Fibroblast of the aortic adventitia (primary cell): ENCODE data around the gene GPR31. TPM values are rescaled to one million over a fixed set of nuclear protein-coding genes. Genes with fewer than 3 reads are reported as not detected.

ENCODE experiments used
- DNase-seq: peaks from one replicate; pipeline ENCODE4 v3.0.0-alpha.2; 2010; ENCODE audit warnings: low read depth
- H3K4me3 ChIP-seq: 2 replicates; pipeline ENCODE4 v1.5.1; 2011; ENCODE audit warnings: low read depth, mild to moderate bottlenecking, control low read depth, low read length, moderate library complexity
- total RNA-seq: library from RNA; depleted of rRNA; stranded (reverse); fragments of >200 nt; gene quantifications from 2 replicates; pipeline ENCODE4 v1.2.3, GENCODE V29; 2012; ENCODE audit warnings: low replicate concordance
- TF ChIP-seq, protein P1 (sequence below): IDR thresholded peaks from 2 replicates; pipeline ENCODE4 v1.5.1; 2011; ENCODE audit warnings: mild to moderate bottlenecking, low read length, control low read depth, inconsistent platforms; ENCODE audit not compliant: insufficient read depth

The GPR31 gene
- total RNA-seq, 1 donor, result not detected

DNA sequence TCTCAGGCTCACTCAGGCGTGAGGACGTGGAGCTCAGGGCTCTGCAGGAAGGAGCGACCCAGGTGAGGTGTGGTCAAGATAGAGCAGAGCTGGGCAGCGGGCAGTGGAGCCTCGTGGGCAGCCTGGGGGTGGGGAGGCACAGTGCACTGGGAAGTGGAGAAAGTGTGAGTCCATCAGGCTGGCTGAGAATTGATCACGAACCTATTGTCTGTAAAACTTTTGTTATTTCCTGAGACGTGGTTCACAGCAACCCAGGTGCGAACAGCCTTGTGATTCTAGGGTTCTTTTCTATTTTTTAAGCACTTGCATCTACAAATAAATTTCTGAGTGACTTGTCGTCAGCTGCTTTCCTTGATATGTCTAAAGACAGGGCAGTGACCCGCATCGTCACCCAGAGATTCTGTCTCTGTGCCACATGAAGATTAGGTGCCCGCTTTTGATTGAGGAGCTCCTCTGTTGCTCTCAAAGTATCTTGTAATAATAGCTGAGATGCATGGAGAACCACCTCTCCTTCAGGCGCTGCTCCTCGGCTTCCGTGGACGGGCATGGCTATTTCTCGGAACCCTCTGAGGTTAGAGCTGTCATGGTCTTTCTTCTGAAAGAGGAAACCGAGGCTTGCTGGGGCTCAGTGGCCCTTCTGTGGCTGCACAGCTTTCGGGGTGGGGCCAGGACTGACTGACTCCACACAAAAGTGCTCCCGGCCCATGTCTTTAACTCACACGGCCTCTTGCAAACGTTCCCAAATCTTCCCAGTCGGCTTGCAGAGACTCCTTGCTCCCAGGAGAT, 35.5 kb downstream of the GPR31 start:
- TF ChIP-seq, protein P1, sequence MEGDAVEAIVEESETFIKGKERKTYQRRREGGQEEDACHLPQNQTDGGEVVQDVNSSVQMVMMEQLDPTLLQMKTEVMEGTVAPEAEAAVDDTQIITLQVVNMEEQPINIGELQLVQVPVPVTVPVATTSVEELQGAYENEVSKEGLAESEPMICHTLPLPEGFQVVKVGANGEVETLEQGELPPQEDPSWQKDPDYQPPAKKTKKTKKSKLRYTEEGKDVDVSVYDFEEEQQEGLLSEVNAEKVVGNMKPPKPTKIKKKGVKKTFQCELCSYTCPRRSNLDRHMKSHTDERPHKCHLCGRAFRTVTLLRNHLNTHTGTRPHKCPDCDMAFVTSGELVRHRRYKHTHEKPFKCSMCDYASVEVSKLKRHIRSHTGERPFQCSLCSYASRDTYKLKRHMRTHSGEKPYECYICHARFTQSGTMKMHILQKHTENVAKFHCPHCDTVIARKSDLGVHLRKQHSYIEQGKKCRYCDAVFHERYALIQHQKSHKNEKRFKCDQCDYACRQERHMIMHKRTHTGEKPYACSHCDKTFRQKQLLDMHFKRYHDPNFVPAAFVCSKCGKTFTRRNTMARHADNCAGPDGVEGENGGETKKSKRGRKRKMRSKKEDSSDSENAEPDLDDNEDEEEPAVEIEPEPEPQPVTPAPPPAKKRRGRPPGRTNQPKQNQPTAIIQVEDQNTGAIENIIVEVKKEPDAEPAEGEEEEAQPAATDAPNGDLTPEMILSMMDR, result no peak
- no peak for DNase-seq
- no peak overlapping the region for H3K4me3 ChIP-seq

DNA sequence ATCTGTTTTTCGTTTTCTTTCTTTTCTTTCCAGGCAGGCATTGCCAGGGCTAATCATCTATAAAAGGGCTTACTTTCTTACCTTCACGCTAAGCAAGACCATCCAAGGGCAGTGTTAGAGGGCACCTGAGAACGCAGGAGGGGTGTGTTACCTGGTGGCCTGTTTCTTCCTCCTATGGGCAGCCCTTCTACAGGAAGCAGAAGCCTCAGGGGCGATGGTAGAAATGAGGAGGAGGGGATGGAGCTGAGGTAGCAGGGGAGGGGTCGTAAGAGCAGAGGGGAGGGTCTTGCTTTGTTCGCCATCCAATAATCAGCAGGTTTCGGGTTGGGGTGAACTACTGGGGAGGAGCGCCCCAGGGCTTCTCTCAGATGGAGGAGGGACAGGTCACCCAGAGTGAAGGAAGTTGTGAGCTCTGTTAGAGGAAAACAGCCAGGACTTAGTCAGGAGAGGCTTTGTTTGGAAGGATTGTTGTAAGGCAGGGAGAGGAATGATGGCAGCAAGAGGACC, 36.4 kb downstream of the GPR31 start:
- H3K4me3 ChIP-seq, result no peak overlapping the region
- DNase-seq, result no peak
- TF ChIP-seq, protein P1, result no peak

DNA sequence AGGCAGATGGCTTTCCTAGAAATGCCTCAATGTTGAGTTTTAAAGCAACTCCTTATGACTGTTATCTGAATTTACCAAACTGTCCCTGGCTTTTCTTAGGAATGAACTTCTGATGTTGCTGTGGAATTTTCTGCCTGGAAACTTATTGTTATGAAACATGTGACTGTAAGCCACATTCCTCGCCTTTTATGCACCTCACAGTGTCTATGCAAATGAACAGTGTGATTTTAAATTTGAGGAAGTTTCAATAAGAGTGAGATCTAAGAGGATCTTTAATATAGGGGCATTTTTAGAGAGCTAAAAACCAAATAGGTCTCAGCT, 37.2 kb downstream of the GPR31 start:
- no peak overlapping the region for H3K4me3 ChIP-seq
- DNase-seq, result no peak
- TF ChIP-seq, protein P1, result no peak

DNA sequence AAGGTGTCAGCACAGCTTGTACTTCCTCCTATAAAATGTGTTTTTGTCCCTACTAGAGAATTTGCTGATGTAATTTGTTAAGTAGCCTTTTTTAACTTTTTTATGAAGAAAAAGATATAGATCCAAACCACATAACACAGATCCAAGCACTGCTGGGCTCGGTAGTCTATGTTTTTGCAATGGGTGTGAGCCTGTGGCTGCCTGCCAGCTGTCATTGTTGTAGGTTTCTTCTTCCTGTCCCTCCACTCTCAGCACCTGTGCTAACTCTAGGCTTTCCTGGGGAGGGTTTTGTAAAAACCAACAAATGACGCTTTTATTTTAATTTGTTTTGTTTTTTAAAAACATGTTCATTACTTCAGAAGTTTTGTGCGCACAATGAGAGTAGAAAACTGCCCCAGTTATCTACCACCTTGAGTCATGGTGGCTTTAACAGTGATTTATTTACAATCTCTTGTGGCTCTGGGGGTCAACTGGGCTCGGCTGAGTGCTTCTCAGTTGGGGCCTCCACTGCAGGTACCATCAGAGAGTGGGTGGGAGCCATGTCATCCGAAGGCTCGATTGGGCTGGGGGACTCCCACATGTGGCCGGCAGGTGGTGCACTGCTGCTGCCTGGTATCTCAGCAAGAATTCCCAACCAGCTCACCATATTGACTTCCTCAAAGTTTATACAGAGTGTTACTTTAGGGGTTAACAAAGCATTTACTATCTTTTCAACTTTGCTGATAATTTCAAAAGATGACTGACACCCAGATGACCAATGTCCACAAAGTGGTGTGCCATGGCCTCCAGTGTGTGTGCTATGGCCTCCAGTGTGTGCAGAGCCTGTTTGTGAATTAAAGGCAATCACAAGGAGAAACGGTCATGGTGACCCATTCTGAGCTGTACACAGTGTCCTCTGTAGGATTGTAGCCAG, 37.9 kb downstream of the GPR31 start:
- H3K4me3 ChIP-seq, result no peak overlapping the region
- TF ChIP-seq, protein P1, result no peak
- no peak for DNase-seq

DNA sequence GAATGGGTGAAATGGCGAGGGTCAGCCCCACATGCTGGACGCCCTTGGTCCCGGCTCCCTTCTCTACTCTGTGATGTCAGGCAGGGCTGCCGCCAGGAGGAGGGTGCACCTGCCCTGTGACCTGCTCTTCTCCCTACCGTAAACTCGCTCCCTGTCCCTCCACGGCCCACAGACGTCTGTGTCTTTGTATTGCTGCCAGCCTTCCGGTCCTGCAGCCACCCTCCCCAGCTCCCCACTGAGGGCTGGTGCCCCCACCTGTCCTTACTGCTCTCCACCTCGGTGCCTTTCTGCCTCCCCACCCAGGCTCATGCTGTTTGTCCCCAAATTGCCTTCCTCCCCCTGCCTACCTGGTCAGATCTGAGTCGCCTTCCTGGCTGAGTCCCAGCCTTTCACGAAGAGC, 38.9 kb downstream of the GPR31 start:
- TF ChIP-seq, protein P1, result no peak
- H3K4me3 ChIP-seq, result no peak overlapping the region
- no peak for DNase-seq

DNA sequence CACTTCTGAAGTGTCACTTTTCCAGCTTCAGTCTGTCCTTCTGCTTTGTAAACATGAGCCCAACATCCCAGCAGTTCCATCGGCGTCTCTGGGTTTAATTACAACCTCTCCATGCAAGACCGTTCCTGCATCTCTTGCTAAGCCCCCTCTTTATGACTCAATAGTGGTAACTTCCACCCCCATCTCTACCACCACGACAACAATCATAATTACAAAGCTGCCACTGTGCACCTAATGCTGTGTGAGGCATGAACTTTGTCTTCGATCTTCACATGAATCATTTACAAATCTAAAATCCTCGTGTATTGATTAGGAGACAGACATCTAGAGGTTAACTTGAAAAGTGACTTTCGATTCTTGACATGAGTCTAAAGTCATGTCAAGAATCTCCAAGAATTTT, 39.8 kb downstream of the GPR31 start:
- TF ChIP-seq, protein P1, result no peak
- DNase-seq, result no peak
- H3K4me3 ChIP-seq, result no peak overlapping the region
